Activated naive CD4-positive, alpha-beta T cell treated with Interleukin-2 at 50 U/mL for 16 hours (primary cell): ENCODE data around the gene RNF220.
"Not testable (repeated sequence)": the region's sequence is repeated elsewhere in the genome, so short reads cannot be mapped to it uniquely, and the experiment has no call there.

ENCODE experiments used
- DNase-seq: peaks from one replicate; pipeline ENCODE4 v3.0.0-alpha.2; 2020

RNF220 gene

GRCh38 chr1:44497422-44498170 is 92.5 kb downstream of the RNF220 start:
- no peak for DNase-seq

- no peak for DNase-seq
Measured at GRCh38 chr1:44499306-44499705, 94.3 kb downstream of the RNF220 start.

DNA sequence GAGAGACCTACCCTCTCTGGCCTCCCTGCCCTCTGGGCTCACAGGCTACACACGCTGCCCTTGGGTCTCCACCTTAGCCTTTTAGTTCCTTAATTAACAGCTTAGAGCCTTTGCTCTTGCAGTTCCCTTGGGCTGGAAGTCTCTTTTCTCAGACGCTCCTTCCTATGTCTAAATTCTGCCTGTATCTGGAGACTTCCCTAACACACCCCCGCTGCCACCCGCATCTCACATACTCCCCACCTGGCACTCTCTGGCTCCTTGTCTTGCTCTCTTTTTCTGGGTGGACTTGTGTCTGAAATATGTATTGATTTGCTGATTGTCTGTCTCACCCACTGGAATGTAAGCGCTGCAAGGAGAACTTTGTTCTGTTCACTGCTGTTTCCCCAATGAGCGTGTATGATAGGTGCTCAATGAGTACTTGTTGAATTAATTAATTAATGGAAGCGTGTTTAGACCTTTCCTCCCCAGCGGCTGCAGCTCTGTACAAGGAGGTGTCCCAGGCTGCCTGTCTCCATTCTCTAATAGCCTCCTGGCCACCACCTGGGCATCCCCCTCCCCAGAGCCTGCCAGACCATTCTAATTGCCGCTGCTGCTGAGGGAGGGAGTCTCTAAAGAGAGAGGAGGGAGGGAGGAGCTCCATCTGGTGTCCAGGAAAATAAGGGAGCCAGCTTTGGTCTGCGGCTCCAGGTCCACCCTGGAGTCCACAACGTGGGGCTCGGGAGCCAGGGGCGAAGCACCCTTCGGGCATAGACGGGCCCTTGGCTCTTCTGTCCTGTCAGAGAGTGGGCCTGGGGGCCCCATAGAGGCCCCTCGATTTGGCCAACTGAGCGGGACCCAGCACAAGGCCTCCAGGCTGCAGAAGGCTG is 95.4 kb downstream of the RNF220 start:
- DNase-seq, result no peak

DNA sequence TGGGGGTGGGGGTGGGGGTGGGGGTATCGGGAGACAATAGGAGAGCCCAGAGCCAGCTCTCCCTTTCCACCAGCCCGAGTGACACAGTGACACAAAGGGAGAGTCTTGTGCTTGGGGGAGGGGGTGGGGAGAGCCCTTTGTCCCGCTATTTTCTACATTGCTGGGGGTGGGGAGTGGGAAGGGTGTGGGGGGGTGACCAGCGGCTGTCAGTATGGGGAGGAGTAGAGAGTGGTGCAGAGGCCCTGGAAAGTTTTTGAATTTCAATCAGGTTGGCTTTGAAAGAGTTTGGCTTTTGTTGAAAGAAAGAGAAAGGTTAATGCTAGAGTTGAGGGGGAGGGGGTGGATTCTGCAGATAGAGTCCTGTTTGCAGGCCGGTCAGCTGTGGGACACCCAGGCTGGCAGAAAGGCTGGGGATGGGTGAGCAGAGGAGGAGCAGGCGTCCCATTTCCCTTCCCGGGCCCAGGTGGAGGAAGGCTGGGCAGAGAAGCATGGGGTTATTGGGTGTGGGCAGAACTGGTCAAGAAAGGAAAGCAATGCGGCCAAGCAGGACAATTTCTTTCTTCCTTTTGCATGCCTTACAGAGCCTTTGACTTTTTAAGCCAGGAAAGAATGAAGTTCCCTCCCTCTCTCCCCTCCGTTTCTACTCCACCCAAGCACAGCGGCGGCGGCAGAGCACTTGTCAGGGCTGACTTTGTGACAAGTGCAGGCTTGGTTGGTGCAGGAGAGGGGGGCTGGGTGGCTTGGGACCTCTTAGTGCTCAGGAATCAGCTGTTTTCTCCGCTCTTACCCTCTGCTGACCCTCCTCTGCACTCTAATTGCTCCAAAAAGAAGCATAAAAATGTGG is 96.2 kb downstream of the RNF220 start:
- no peak for DNase-seq

GRCh38 chr1:44502823-44503222 is 97.8 kb downstream of the RNF220 start:
- DNase-seq, result not testable (repeated sequence)

GRCh38 chr1:44503625-44504024 is 98.6 kb downstream of the RNF220 start:
- DNase-seq, result no peak

GRCh38 chr1:44505210-44505993 is 100.3 kb downstream of the RNF220 start:
- no peak for DNase-seq

GRCh38 chr1:44507490-44508396 is 102.7 kb downstream of the RNF220 start:
- no peak for DNase-seq

DNA sequence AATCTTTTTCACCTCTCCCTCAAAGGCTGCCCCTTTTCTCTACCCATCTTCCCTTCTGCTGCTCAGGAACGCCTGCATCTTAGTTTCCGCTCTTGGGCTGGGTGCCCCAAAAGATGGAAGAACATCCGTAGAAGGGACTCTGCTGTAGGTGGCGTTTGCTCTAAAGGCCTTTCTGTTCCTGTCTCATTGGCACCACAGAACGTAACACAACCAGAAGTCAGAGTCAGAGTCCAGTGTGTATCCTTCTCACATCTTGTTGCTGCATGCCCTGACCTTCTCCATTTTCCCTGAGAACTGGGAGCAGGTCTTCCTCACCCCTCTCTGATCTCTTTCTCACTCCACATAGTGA is 103.3 kb downstream of the RNF220 start:
- no peak for DNase-seq

GRCh38 chr1:44511363-44511762 is 106.3 kb downstream of the RNF220 start:
- no peak for DNase-seq

GRCh38 chr1:44511769-44512168 is 106.7 kb downstream of the RNF220 start:
- no peak for DNase-seq

DNA sequence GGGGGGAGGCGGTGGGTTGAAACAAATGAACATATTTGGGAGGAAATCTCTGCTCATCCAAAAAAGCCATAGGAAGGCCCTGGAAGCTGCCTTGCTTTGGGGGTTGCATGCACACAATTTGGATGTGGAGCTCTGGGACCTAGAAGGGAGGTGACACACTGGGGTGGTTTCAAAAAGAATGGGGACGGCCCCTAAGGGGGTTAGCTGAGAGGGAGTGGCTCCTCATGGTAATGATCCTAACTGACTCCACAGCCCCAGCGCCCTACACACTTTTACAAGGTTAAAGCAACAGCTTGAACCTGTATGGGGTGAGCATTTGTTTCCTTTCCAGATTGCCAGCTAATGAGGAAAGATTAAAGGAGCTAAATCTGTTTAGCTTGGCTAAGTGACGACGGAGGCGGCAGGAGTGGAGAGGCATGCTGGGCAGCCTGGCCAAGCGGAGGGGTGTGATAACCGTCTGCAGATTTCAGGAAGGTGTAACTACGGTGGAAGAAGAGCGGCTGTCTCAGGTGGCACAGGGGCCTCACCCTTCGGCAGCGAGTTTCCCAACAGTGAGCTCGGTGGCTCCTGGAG is 107.3 kb downstream of the RNF220 start:
- DNase-seq, result peak; percentile 4

- no peak for DNase-seq
Measured at GRCh38 chr1:44513111-44513510, 108.1 kb downstream of the RNF220 start.

DNA sequence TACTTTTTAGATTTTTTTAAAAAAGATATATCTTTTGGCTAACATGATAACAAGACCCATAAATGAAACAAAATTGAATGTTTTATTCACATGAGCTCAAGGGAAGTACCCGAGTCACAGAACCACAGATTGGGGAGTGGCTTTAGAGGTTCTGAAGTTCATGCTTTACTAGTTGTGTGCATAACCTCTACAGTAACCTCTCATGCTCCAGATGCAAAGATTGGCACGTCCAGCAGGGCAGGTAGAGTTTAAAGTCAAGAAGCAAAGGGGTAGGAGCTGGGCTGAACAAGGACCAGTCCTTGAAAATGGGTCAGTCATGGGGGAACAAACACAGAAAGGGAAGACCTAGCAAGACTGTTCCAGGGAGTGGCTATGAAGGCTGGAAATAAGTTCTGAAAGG is 109.6 kb downstream of the RNF220 start:
- no peak for DNase-seq

DNA sequence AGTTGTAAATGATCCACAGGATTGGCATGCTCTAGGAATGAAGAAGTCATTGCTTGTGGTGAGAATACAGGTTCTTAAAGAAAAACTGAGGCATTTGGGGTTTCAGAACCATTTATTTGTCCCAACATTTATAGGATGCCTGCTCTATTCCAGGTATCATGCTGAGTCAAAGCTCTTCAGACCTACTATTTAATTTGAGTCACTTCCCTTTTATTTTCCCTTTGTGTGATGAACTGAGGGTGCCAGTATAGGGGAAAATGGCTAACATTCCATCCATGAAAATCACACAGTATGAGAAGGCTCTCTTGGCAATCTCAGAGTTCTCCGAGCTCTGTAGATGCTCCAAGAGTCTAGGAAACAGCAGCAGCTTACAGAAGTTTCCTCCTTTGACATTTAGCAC is 110.4 kb downstream of the RNF220 start:
- no peak for DNase-seq

DNA sequence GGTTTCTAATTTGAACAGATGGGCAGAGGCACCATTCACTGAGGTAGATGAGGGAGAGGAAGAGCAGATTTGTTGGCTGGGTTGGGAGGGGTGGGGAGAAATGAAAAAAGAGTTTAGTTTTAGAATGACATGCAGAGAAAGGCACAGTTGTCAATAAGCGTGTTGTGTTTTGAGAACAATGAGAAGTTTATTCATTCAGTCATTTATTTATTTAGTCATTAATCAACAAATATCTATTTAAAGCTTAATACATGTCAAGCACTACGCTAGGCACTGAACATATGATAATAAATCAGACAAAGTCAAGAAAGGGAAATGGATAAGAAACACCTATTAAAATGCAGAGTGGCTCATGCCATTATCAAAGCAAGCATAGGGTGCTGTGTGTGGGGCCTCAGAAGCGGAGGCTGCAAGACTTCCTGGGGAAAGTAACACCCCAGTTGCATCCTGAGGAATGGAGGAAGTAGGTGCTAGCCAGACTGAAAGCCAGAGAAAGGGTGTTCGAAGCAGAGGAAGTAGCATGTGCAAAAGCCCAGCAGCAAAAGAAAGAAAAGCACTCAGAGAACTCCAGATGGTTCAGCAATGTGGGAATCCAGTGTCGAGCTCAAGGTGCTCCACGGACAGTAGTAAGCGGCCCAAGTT is 114.1 kb downstream of the RNF220 start:
- DNase-seq, result no peak

GRCh38 chr1:44521378-44522080 is 116.5 kb downstream of the RNF220 start:
- DNase-seq, result no peak

DNA sequence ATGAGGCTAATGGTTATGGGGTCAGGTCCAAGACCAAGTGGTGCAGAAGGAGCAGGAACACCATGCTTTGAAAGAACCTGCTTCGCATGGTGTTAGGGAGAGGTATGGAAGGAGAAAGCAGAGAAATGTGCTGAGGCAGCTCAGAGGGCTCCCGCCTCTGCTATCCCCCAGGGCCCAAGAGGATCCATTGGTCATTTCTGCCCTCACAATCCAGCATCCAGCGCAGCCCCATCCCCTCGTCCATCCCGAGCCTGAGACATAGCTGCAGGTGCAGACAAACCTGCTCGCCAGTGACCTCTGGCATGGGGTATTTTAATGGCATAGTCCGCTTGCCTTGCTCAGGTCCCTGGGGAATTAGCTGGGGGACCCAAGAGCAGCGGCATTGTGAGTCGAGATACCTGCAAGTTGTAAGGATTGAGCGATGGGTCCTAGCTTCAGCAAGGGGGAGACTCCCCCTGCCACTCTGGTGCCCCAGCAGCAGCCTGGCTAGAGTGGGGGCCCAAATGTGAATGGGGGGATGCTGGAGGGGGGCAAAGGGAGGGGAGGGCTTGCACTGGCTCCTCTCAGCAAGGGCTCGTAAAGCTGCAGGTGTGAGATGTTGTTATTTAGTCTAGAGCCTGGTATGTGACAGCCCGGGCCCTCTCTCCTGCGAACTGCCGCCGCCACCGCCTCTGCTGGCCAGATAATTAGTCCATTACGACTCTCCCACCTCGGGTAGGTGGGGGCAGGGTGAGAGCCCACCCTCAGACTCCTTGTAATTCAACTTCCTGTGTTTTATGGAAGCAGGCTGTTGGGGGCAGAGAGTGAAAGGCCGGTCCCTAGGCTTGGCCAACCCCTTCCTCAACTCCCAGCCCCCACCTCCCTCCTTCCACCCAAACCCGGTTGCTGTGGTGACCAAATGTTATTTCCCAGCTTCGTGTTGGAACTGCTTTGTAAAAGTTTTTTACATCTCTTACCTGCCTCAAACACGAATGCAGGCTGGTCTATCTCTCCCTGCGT is 118.8 kb downstream of the RNF220 start:
- DNase-seq, result no peak
